Fibroblast of lung (primary cell): ENCODE data around the gene OR56B1. TPM values are rescaled to one million over a fixed set of nuclear protein-coding genes. Genes with fewer than 3 reads are reported as not detected.
"Not testable (repeated sequence)": the region's sequence is repeated elsewhere in the genome, so short reads cannot be mapped to it uniquely, and the experiment has no call there.

Experiments used
- DNase-seq, 2 donors: peaks; one replicate each; pipeline versions ENCODE4 v3.0.0 to v3.0.0-alpha.2; 2010; ENCODE audit warnings: low read depth in 2 of 2
- H2AFZ ChIP-seq: 2 replicates; pipeline ENCODE4 v1.5.1; 2012; ENCODE audit warnings: low read length, control low read depth, inconsistent platforms
- H3K27ac ChIP-seq: 2 replicates; pipeline ENCODE4 v1.5.1; 2011; ENCODE audit warnings: low read length, control low read depth; ENCODE audit not compliant: insufficient read depth
- H3K27me3 ChIP-seq: 2 replicates; pipeline ENCODE4 v1.5.1; 2011; ENCODE audit warnings: mild to moderate bottlenecking, low read length; ENCODE audit not compliant: control insufficient read depth, insufficient read depth
- H3K36me3 ChIP-seq: 2 replicates; pipeline ENCODE4 v1.5.1; 2011; ENCODE audit warnings: low read length; ENCODE audit not compliant: control insufficient read depth, insufficient read depth
- H3K4me1 ChIP-seq: 2 replicates; pipeline ENCODE4 v1.5.1; 2011; ENCODE audit warnings: low read length; ENCODE audit not compliant: control insufficient read depth, insufficient read depth; ENCODE audit errors: extremely low read depth
- H3K4me2 ChIP-seq: 2 replicates; pipeline ENCODE4 v1.5.1; 2011; ENCODE audit warnings: low read length, control low read depth; ENCODE audit not compliant: insufficient read depth; ENCODE audit errors: extremely low read depth
- H3K4me3 ChIP-seq, 4 experiments: fragments of 200-600 bp in 1 of 4; sonication (generic) in 1 of 4; replicated peaks in 1 of 4; 2 replicates each; pipeline ENCODE4 v1.5.1; 2011 to 2016; ENCODE audit warnings: low read length in 4 of 4, low read depth in 3 of 4, mild to moderate bottlenecking in 3 of 4, control low read depth in 2 of 4, inconsistent platforms in 1 of 4, mixed read lengths in 1 of 4; ENCODE audit not compliant: insufficient read depth in 1 of 4; ENCODE audit errors: control extremely low read depth in 1 of 4
- H3K79me2 ChIP-seq: 2 replicates; pipeline ENCODE4 v1.5.1; 2012; ENCODE audit warnings: mild to moderate bottlenecking, low read length, inconsistent platforms; ENCODE audit not compliant: control insufficient read depth, insufficient read depth
- H3K9ac ChIP-seq: 2 replicates; pipeline ENCODE4 v1.5.1; 2011; ENCODE audit warnings: mild to moderate bottlenecking, low read length, control low read depth; ENCODE audit not compliant: insufficient read depth
- H3K9me3 ChIP-seq: 2 replicates; pipeline ENCODE4 v1.5.1; 2012; ENCODE audit warnings: low read depth, low read length; ENCODE audit not compliant: control insufficient read depth, insufficient read depth
- H4K20me1 ChIP-seq: 2 replicates; pipeline ENCODE4 v1.5.1; 2011; ENCODE audit warnings: low read length; ENCODE audit not compliant: control insufficient read depth, insufficient read depth; ENCODE audit errors: extremely low read depth
- EZH2 ChIP-seq: IDR thresholded peaks from 2 replicates; pipeline ENCODE4 v1.5.1; 2012; ENCODE audit warnings: low read length, control low read depth, mild to moderate bottlenecking; ENCODE audit errors: missing control alignments
- polyA plus RNA-seq, 2 donors: library from polyadenylated mRNA; depleted of rRNA in 1 of 2; stranded (reverse) in 1 of 2; unstranded in 1 of 2; fragments of >200 nt; gene quantifications; 2 replicates each; pipeline ENCODE4 v1.2.1, GENCODE V29; 2011 to 2012; ENCODE audit warnings: missing spikeins in 1 of 2
- total RNA-seq: library from RNA; depleted of rRNA; stranded (reverse); fragments of >200 nt; gene quantifications from 2 replicates; pipeline ENCODE4 v1.2.1, GENCODE V29; 2014
- TF ChIP-seq, protein P1 (sequence below), 2 donors: IDR thresholded peaks in 1 of 2; conservative IDR thresholded peaks in 1 of 2; 1 replicate in 1 of 2; 2 replicates in 1 of 2; pipeline ENCODE4 v1.5.1; 2011 to 2012; ENCODE audit warnings: low read length in 2 of 2, control low read depth in 1 of 2, inconsistent platforms in 1 of 2, low read depth in 1 of 2, mild to moderate bottlenecking in 1 of 2

The OR56B1 gene
- total and polyA plus RNA-seq, 2 donors (not counting 1 experiment from before 2014, with no cell fraction given): not detected

- TF ChIP-seq, protein P1, sequence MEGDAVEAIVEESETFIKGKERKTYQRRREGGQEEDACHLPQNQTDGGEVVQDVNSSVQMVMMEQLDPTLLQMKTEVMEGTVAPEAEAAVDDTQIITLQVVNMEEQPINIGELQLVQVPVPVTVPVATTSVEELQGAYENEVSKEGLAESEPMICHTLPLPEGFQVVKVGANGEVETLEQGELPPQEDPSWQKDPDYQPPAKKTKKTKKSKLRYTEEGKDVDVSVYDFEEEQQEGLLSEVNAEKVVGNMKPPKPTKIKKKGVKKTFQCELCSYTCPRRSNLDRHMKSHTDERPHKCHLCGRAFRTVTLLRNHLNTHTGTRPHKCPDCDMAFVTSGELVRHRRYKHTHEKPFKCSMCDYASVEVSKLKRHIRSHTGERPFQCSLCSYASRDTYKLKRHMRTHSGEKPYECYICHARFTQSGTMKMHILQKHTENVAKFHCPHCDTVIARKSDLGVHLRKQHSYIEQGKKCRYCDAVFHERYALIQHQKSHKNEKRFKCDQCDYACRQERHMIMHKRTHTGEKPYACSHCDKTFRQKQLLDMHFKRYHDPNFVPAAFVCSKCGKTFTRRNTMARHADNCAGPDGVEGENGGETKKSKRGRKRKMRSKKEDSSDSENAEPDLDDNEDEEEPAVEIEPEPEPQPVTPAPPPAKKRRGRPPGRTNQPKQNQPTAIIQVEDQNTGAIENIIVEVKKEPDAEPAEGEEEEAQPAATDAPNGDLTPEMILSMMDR (conservative IDR thresholded peaks at IDR 0.05 in 1 of 2, IDR thresholded peaks at IDR 0.05 in 1 of 2; ENCODE audit: low read depth in 1 of 2, low read length in 2 of 2): peak; percentile 13 to 37
- no peak for TF ChIP-seq EZH2
- no peak overlapping the region for H3K4me3 ChIP-seq
- no peak overlapping the region for H3K27ac ChIP-seq
- no peak overlapping the region for H3K9ac ChIP-seq
- peak in 1 of 2 donors; percentile 21 for DNase-seq
- peaks cover 3% of the 10 kb centered on the region for H3K36me3 ChIP-seq
- H3K4me1 ChIP-seq: no peaks in the 10 kb centered on the region
- H4K20me1 ChIP-seq: no peaks in the 10 kb centered on the region
- H3K9me3 ChIP-seq: no peaks in the 10 kb centered on the region
- no peaks in the 10 kb centered on the region for H3K27me3 ChIP-seq
- H3K4me2 ChIP-seq: no peak overlapping the region
- H2AFZ ChIP-seq: no peak overlapping the region
- no peaks in the 10 kb centered on the region for H3K79me2 ChIP-seq
These were observed 23.7 kb upstream of the OR56B1 start for GRCh38 chr11:5712507-5712906.

- DNase-seq: peak in 1 of 2 donors; percentile 56
These were observed 22.6 kb upstream of the OR56B1 start for GRCh38 chr11:5713695-5714094.

GRCh38 chr11:5716518-5716917, 19.7 kb upstream of the OR56B1 start:
- H4K20me1 ChIP-seq, H3K27ac ChIP-seq, H3K4me3 ChIP-seq, H2AFZ ChIP-seq, H3K4me1 ChIP-seq, DNase-seq, H3K9me3 ChIP-seq, H3K9ac ChIP-seq, H3K27me3 ChIP-seq, H3K4me2 ChIP-seq, H3K36me3 ChIP-seq, H3K79me2 ChIP-seq: not testable (repeated sequence)

More at GRCh38 chr11:5713695-5714094, 22.6 kb upstream of the OR56B1 start:
- no peaks in the 10 kb centered on the region for H3K79me2 ChIP-seq
- TF ChIP-seq EZH2: no peak
- TF ChIP-seq, protein P1 (conservative IDR thresholded peaks at IDR 0.05 in 1 of 2, IDR thresholded peaks at IDR 0.05 in 1 of 2; ENCODE audit: low read depth in 1 of 2, low read length in 2 of 2): no peak
- peaks cover 2% of the 10 kb centered on the region for H3K36me3 ChIP-seq
- no peaks in the 10 kb centered on the region for H3K27me3 ChIP-seq
- H4K20me1 ChIP-seq: no peaks in the 10 kb centered on the region
- no peak overlapping the region for H2AFZ ChIP-seq
- H3K9me3 ChIP-seq: no peaks in the 10 kb centered on the region
- no peaks in the 10 kb centered on the region for H3K4me1 ChIP-seq
- no peak overlapping the region for H3K27ac ChIP-seq
- no peak overlapping the region for H3K4me2 ChIP-seq
- no peak overlapping the region for H3K4me3 ChIP-seq
- no peak overlapping the region for H3K9ac ChIP-seq
